NB4 (cell line): Measurements from ENCODE around the gene DHCR7.

ENCODE experiments used
- DNase-seq: peaks from one replicate; pipeline ENCODE4 v3.0.0; 2010; ENCODE audit warnings: low read depth
- H3K4me3 ChIP-seq: one replicate; pipeline ENCODE4 v1.5.1; 2011; ENCODE audit warnings: mild to moderate bottlenecking, low read depth, low read length, moderate library complexity
- MYC ChIP-seq: IDR thresholded peaks from 2 replicates; pipeline ENCODE4 v1.6.1; 2011; ENCODE audit warnings: low read depth, low read length
- POLR2A ChIP-seq: IDR thresholded peaks from 2 replicates; pipeline ENCODE4 v1.6.1; 2011; ENCODE audit warnings: mild to moderate bottlenecking; ENCODE audit not compliant: insufficient read length; ENCODE audit errors: extremely low read depth
- TF ChIP-seq, protein P1 (sequence below): IDR thresholded peaks from 2 replicates; pipeline ENCODE4 v1.6.1; 2011; ENCODE audit warnings: low read depth, low read length
- TF ChIP-seq, protein P2 (sequence below): IDR thresholded peaks from one replicate; pipeline ENCODE4 v1.5.1; 2012; ENCODE audit warnings: low read depth, low read length

Gene DHCR7

DNA sequence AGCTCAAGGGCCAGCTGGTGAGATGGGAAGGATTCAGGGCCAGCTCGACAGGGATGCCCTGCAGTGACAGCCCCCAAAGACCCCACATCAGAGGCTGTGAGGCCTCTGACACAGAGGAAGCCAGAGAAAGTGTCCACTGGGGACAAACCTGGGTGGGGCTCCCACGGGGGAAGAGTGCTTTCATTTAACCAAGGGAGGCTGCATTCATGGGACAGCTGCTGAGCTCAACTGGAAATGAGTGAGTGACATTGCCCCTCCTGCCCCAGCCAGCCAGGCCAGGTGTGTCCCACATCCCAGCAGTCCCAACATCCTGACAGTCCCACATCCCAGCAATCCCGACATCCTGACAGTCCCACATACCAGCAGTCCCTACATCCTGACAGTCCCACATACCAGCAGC is 61.0 kb downstream of the DHCR7 start:
- no peak for DNase-seq
- TF ChIP-seq POLR2A (no peak), MYC (no peak)
- TF ChIP-seq, protein P1, sequence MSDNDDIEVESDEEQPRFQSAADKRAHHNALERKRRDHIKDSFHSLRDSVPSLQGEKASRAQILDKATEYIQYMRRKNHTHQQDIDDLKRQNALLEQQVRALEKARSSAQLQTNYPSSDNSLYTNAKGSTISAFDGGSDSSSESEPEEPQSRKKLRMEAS = no peak
- TF ChIP-seq, protein P2, sequence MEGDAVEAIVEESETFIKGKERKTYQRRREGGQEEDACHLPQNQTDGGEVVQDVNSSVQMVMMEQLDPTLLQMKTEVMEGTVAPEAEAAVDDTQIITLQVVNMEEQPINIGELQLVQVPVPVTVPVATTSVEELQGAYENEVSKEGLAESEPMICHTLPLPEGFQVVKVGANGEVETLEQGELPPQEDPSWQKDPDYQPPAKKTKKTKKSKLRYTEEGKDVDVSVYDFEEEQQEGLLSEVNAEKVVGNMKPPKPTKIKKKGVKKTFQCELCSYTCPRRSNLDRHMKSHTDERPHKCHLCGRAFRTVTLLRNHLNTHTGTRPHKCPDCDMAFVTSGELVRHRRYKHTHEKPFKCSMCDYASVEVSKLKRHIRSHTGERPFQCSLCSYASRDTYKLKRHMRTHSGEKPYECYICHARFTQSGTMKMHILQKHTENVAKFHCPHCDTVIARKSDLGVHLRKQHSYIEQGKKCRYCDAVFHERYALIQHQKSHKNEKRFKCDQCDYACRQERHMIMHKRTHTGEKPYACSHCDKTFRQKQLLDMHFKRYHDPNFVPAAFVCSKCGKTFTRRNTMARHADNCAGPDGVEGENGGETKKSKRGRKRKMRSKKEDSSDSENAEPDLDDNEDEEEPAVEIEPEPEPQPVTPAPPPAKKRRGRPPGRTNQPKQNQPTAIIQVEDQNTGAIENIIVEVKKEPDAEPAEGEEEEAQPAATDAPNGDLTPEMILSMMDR = no peak
- no peak overlapping the region for H3K4me3 ChIP-seq

DNA sequence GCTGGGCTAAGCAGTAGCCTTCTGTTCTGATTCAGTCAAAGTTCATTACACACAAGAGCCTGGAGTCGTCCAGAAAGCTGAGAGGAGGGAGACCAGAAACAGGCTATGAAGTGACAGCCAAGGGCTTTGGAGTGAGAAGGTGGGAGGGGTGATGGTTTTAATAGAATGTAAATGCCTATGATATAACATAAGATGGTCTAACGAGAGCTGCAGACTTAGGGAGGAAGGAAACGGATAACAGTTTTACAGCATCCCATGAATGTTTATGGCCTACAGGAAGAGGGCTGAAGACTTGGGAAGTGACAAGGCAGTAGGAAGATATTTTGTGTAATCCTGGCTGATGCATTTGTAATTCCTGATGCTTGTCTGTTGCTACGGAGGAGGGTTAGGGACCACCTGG is 62.0 kb downstream of the DHCR7 start:
- DNase-seq = no peak
- TF ChIP-seq POLR2A (no peak), MYC (no peak)
- TF ChIP-seq, protein P2 = no peak
- TF ChIP-seq, protein P1 = no peak
- no peak overlapping the region for H3K4me3 ChIP-seq

DNA sequence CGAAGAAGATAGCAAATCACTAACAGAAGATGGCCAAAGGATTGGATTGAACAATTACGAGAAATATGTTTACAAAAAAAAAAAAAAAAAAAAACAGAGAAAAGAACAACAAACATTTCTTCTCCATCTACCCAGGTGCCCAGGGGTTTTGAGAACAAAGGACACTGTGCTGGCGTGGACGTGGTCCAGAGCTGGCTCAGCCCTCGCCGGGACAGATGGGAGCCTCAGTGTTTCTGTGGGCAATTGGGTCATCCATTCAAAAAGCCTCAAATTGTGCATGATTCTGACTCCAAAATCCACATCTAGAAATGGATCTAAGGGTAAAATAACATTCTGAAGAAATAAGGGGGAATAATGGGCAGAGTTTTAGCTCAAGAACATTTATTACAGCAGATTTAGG is 63.1 kb downstream of the DHCR7 start:
- H3K4me3 ChIP-seq = no peak overlapping the region
- no peak for DNase-seq
- TF ChIP-seq MYC (no peak), POLR2A (no peak)
- TF ChIP-seq, protein P1 = no peak
- TF ChIP-seq, protein P2 = no peak

DNA sequence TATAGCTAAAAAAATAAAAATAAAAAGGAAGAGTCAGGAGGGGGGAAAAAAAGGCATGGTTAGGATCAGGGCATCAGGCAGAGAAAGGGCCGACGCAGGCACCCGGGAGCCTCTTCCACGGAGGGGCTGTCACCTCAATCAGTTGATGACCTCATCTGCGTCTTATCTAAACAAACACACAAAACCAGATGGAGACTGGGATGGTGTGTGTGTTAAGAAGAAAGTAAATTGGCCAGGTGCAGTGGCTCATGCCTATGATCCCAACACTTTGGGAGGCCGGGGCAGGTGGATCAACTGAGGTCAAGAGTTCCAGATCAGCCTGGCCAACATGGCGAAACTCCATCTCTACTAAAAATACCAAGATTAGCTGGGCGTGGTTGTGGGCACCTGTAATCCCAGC is 63.6 kb downstream of the DHCR7 start:
- DNase-seq = no peak
- TF ChIP-seq, protein P2 = no peak
- TF ChIP-seq MYC (no peak), POLR2A (no peak)
- TF ChIP-seq, protein P1 = no peak
- H3K4me3 ChIP-seq = no peak overlapping the region
